GM18519 (cell line): ENCODE data around the gene TAOK2.

Source experiments
- ATAC-seq: cut with Tn5 transposase; IDR thresholded peaks from one replicate; pipeline ENCODE4 v1.9.1; 2021; ENCODE audit warnings: mild to moderate bottlenecking, moderate library complexity; ENCODE audit not compliant: unreplicated experiment, low FRiP score

Gene TAOK2

GRCh38 chr16:29962344-29962994, 11.2 kb upstream of the TAOK2 start:
- ATAC-seq, result no peak

GRCh38 chr16:29963021-29963743, 10.5 kb upstream of the TAOK2 start:
- ATAC-seq, result no peak

GRCh38 chr16:29968205-29968604, 5.5 kb upstream of the TAOK2 start:
- no peak for ATAC-seq

- ATAC-seq, result no peak
Measured at GRCh38 chr16:29971304-29971703, 2.4 kb upstream of the TAOK2 start.

GRCh38 chr16:29972500-29972899, 1.2 kb upstream of the TAOK2 start:
- ATAC-seq, result no peak

- no peak for ATAC-seq
Measured at GRCh38 chr16:29972992-29973383, 680 bp upstream of the TAOK2 start.

GRCh38 chr16:29974291-29975133, 844 bp downstream of the TAOK2 start:
- no peak for ATAC-seq

GRCh38 chr16:29975134-29975538, 1.5 kb downstream of the TAOK2 start:
- no peak for ATAC-seq

- no peak for ATAC-seq
Measured at GRCh38 chr16:29975811-29976511, 2.3 kb downstream of the TAOK2 start.

GRCh38 chr16:29977063-29977825, 3.6 kb downstream of the TAOK2 start:
- ATAC-seq, result no peak

- ATAC-seq, result no peak
Measured at GRCh38 chr16:29978081-29978480, 4.4 kb downstream of the TAOK2 start.

- no peak for ATAC-seq
Measured at GRCh38 chr16:29978564-29979270, 5.0 kb downstream of the TAOK2 start.

GRCh38 chr16:29982560-29983419, 9.1 kb downstream of the TAOK2 start:
- no peak for ATAC-seq

GRCh38 chr16:29983420-29984136, 9.9 kb downstream of the TAOK2 start:
- no peak for ATAC-seq

GRCh38 chr16:29984137-29984763, 10.6 kb downstream of the TAOK2 start:
- ATAC-seq, result no peak

GRCh38 chr16:29984764-29985147, 11.1 kb downstream of the TAOK2 start:
- ATAC-seq, result no peak

- ATAC-seq, result no peak
Measured at GRCh38 chr16:29985271-29985811, 11.7 kb downstream of the TAOK2 start.
